IMR-90 (cell line): ENCODE results near the gene AGK. TPM values are rescaled to one million over a fixed set of nuclear protein-coding genes. Genes with fewer than 3 reads are reported as not detected.
A peak's percentile ranks its signal among the peaks of the same experiment; 100 is the strongest.

Experiments used
- ATAC-seq: fragments of 200-7000 bp; cut with Tn5 transposase; 2 replicates; pipeline ENCODE4 v1.9.1; 2020; ENCODE audit warnings: low read depth, mild to moderate bottlenecking, moderate library complexity
- BruUV-seq: library from RNA; stranded (reverse); fragments of 400-500 nt; replicated peaks from 2 replicates; lab custom pipeline; 2021; lab: Mats Ljungman, UMichigan
- CTCF ChIA-PET: fragments of 300-600 bp; formaldehyde crosslinking; extraction: SDS; loops from one replicate; lab custom pipeline; 2021; ENCODE audit warnings: antibody characterized with exemption; lab: Yijun Ruan, JAX
- POLR2A ChIA-PET: fragments of 300-600 bp; sonication (Branson Sonifier 250); formaldehyde crosslinking; loops from one replicate; lab custom pipeline; 2022; ENCODE audit warnings: antibody characterized with exemption; ENCODE audit not compliant: unreplicated experiment; lab: Charles Lee
- DNase-seq: peaks from one replicate; pipeline ENCODE4 v3.0.0; 2013
- H2AFZ ChIP-seq: replicated peaks from 2 replicates; pipeline ENCODE3; 2013; ENCODE audit warnings: low read length, mild to moderate bottlenecking; ENCODE audit not compliant: poor library complexity
- H2AK5ac ChIP-seq: 2 replicates; pipeline ENCODE4 v1.6.1; 2013; ENCODE audit warnings: low read depth, low read length, inconsistent platforms
- H2AK9ac ChIP-seq: replicated peaks from 2 replicates; pipeline ENCODE3; 2013; ENCODE audit warnings: mild to moderate bottlenecking, low read depth, low read length, moderate library complexity; ENCODE audit not compliant: poor library complexity
- H2BK120ac ChIP-seq: 2 replicates; pipeline ENCODE4 v1.6.1; 2013; ENCODE audit warnings: low read depth, low read length, inconsistent platforms
- H2BK15ac ChIP-seq: 3 replicates; pipeline ENCODE4 v1.6.1; 2013; ENCODE audit warnings: low read depth, low read length, inconsistent platforms
- H2BK20ac ChIP-seq: 2 replicates; pipeline ENCODE4 v1.6.1; 2013; ENCODE audit warnings: low read depth, mild to moderate bottlenecking, inconsistent platforms, low read length, moderate library complexity
- H2BK5ac ChIP-seq: 2 replicates; pipeline ENCODE4 v1.6.1; 2013; ENCODE audit warnings: mild to moderate bottlenecking, low read depth, low read length, inconsistent platforms; ENCODE audit not compliant: poor library complexity, severe bottlenecking
- H3K14ac ChIP-seq: replicated peaks from 2 replicates; pipeline ENCODE4 v1.6.1; 2013; ENCODE audit warnings: low read depth, low read length, inconsistent platforms
- H3K18ac ChIP-seq: 2 replicates; pipeline ENCODE4 v1.6.1; 2013; ENCODE audit warnings: low read depth, low read length, control low read depth
- H3K23ac ChIP-seq: 2 replicates; pipeline ENCODE4 v1.6.1; 2013; ENCODE audit warnings: low read depth, low read length, inconsistent platforms
- H3K27ac ChIP-seq: 2 replicates; pipeline ENCODE4 v1.5.1; 2013; ENCODE audit warnings: mild to moderate bottlenecking, control low read depth, low read length; ENCODE audit not compliant: insufficient read depth
- H3K27me3 ChIP-seq: 2 replicates; pipeline ENCODE4 v1.6.1; 2013; ENCODE audit warnings: low read length; ENCODE audit not compliant: control insufficient read depth, insufficient read depth
- H3K36me3 ChIP-seq: 2 replicates; pipeline ENCODE4 v1.6.1; 2013; ENCODE audit warnings: low read length, mixed read lengths; ENCODE audit not compliant: control insufficient read depth, insufficient read depth
- H3K4ac ChIP-seq: 2 replicates; pipeline ENCODE4 v1.6.1; 2013; ENCODE audit warnings: low read depth, low read length, inconsistent platforms
- H3K4me1 ChIP-seq: 2 replicates; pipeline ENCODE4 v1.6.1; 2013; ENCODE audit warnings: low read length, mixed read lengths; ENCODE audit not compliant: control insufficient read depth, insufficient read depth
- H3K4me2 ChIP-seq: 2 replicates; pipeline ENCODE4 v1.6.1; 2013; ENCODE audit warnings: low read depth, mild to moderate bottlenecking, control low read depth, low read length, moderate library complexity
- H3K4me3 ChIP-seq: 2 replicates; pipeline ENCODE4 v1.5.1; 2013; ENCODE audit warnings: low read depth, mild to moderate bottlenecking, control low read depth, low read length, moderate library complexity; ENCODE audit not compliant: insufficient read depth
- H3K56ac ChIP-seq: 2 replicates; pipeline ENCODE4 v1.6.1; 2013; ENCODE audit warnings: low read length, inconsistent platforms; ENCODE audit not compliant: insufficient read depth; ENCODE audit errors: extremely low read depth
- H3K79me1 ChIP-seq, 2 experiments: 2 replicates each; pipeline ENCODE4 v1.6.1; 2013; ENCODE audit warnings: low read length in 2 of 2, inconsistent platforms in 1 of 2, low read depth in 1 of 2
- H3K9ac ChIP-seq: 2 replicates; pipeline ENCODE4 v1.6.1; 2013; ENCODE audit warnings: low read depth, low read length, control low read depth
- H3K9me1 ChIP-seq: 2 replicates; pipeline ENCODE4 v1.6.1; 2013; ENCODE audit warnings: low read length, inconsistent platforms; ENCODE audit not compliant: insufficient read depth
- H3K9me3 ChIP-seq: 2 replicates; pipeline ENCODE4 v1.6.1; 2013; ENCODE audit warnings: low read length; ENCODE audit not compliant: control insufficient read depth, insufficient read depth
- H4K20me1 ChIP-seq: 2 replicates; pipeline ENCODE4 v1.6.1; 2013; ENCODE audit warnings: low read length, inconsistent platforms; ENCODE audit not compliant: insufficient read depth
- H4K5ac ChIP-seq: 2 replicates; pipeline ENCODE4 v1.6.1; 2013; ENCODE audit warnings: mild to moderate bottlenecking, low read depth, low read length, control low read depth
- H4K8ac ChIP-seq, 2 experiments: 2 replicates each; pipeline ENCODE4 v1.6.1; 2013; ENCODE audit warnings: low read depth in 2 of 2, low read length in 2 of 2, control low read depth in 1 of 2, inconsistent platforms in 1 of 2
- H4K91ac ChIP-seq: 2 replicates; pipeline ENCODE4 v1.6.1; 2013; ENCODE audit warnings: low read depth, low read length, inconsistent platforms; ENCODE audit not compliant: insufficient read depth
- FOS ChIP-seq: fragments of 150-350 bp; IDR thresholded peaks from 2 replicates; pipeline ENCODE4 v1.6.1; 2016; ENCODE audit warnings: low read depth, low read length
- MAFK ChIP-seq: IDR thresholded peaks from 2 replicates; pipeline ENCODE4 v1.6.1; 2012; ENCODE audit warnings: low read depth, low read length, improper control_type of control experiment
- MAZ ChIP-seq: IDR thresholded peaks from 2 replicates; pipeline ENCODE4 v1.6.1; 2012; ENCODE audit warnings: low read depth, mild to moderate bottlenecking, low read length, improper control_type of control experiment, moderate library complexity, borderline replicate concordance
- NFE2L2 ChIP-seq: fragments of 150-350 bp; IDR thresholded peaks from 2 replicates; pipeline ENCODE4 v1.6.1; 2016; ENCODE audit warnings: low read depth, mild to moderate bottlenecking, low read length
- POLR2A ChIP-seq: IDR thresholded peaks from 2 replicates; pipeline ENCODE4 v1.6.1; 2012; ENCODE audit warnings: mild to moderate bottlenecking, low read depth, low read length
- RCOR1 ChIP-seq: IDR thresholded peaks from 2 replicates; pipeline ENCODE4 v1.6.1; 2012; ENCODE audit warnings: mild to moderate bottlenecking, low read length, improper control_type of control experiment; ENCODE audit not compliant: insufficient replicate concordance
- WGBS, 2 experiments: methylation state at CpG; one replicate each; pipeline versions ENCODE4 v1.1.5 to v1.1.7; 2013; ENCODE audit warnings: missing lambda C conversion rate in 2 of 2; ENCODE audit not compliant: insufficient read length in 1 of 2; ENCODE audit errors: extremely low coverage in 2 of 2; 5-methylcytosine and 5-hydroxymethylcytosine counted together
- dilution Hi-C: fragments of 300-500 bp; cut with HindIII; formaldehyde crosslinking; loops from one replicate; pipeline ENCODE4 v1.14.3; 2018; ENCODE audit warnings: low sequenced_read_pairs; ENCODE audit not compliant: unreplicated experiment
- in situ Hi-C: fragments of 300-500 bp; cut with MboI; formaldehyde crosslinking; loops from 3 replicates; pipeline ENCODE4 v1.14.3; 2019; ENCODE audit warnings: low sequenced_read_pairs, inconsistent platforms, mixed read lengths
- intact Hi-C: fragments of 100-400 bp; cut with micrococcal nuclease; formaldehyde crosslinking; loops from 2 replicates; pipeline ENCODE4 v1.10.0; 2022
- polyA plus RNA-seq, 3 experiments: library from polyadenylated mRNA; depleted of rRNA; stranded (reverse); fragments of >200 nt; gene quantifications; 2 replicates each; pipeline ENCODE4 v1.2.3, GENCODE V29; 2012; ENCODE audit warnings: low replicate concordance in 1 of 3
- total RNA-seq: library from RNA; depleted of rRNA; stranded (reverse); fragments of >200 nt; gene quantifications from 2 replicates; pipeline ENCODE4 v1.2.3, GENCODE V29; 2012
- TF ChIP-seq, protein P1 (sequence below): conservative IDR thresholded peaks from 2 replicates; pipeline ENCODE4 v1.5.1; 2012; ENCODE audit warnings: mild to moderate bottlenecking, low read depth, low read length, improper control_type of control experiment

AGK gene
- total and polyA plus RNA-seq, 2 of the 4 experiments (the other 2 are of a cell fraction), result 35.5 to 37.3 TPM

- H2AFZ ChIP-seq, result no peak overlapping the region
- H3K36me3 ChIP-seq, result no peaks in the 10 kb centered on the region; the same call in 1 of the 2 replicates
- no peak overlapping the region for H4K5ac ChIP-seq
- no peak overlapping the region for H3K14ac ChIP-seq
- TF ChIP-seq NFE2L2 (peak; percentile 35; the same call in 1 of the 2 replicates), MAFK (no peak), POLR2A (no peak), FOS (peak; percentile 57; the same call in 1 of the 2 replicates), MAZ (no peak), RCOR1 (no peak)
- TF ChIP-seq, protein P1, sequence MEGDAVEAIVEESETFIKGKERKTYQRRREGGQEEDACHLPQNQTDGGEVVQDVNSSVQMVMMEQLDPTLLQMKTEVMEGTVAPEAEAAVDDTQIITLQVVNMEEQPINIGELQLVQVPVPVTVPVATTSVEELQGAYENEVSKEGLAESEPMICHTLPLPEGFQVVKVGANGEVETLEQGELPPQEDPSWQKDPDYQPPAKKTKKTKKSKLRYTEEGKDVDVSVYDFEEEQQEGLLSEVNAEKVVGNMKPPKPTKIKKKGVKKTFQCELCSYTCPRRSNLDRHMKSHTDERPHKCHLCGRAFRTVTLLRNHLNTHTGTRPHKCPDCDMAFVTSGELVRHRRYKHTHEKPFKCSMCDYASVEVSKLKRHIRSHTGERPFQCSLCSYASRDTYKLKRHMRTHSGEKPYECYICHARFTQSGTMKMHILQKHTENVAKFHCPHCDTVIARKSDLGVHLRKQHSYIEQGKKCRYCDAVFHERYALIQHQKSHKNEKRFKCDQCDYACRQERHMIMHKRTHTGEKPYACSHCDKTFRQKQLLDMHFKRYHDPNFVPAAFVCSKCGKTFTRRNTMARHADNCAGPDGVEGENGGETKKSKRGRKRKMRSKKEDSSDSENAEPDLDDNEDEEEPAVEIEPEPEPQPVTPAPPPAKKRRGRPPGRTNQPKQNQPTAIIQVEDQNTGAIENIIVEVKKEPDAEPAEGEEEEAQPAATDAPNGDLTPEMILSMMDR, result no peak
- H2AK9ac ChIP-seq, result no peak overlapping the region
- no peak overlapping the region for H3K4me3 ChIP-seq
- peaks cover 4 to 11% of the 10 kb centered on the region in 2 experiments; a peak in 3 of 4 replicates for H3K79me1 ChIP-seq
- peaks cover 5% of the 10 kb centered on the region for H3K9me1 ChIP-seq
- in situ Hi-C loops, result no loop called here
- H3K4ac ChIP-seq, result no peak overlapping the region
- intact Hi-C loops, result no loop called here
- no peak overlapping the region for H3K4me2 ChIP-seq
- no peak overlapping the region for H2BK5ac ChIP-seq
- no peak overlapping the region for H3K9ac ChIP-seq
- no peak overlapping the region for H2BK15ac ChIP-seq
- H3K9me3 ChIP-seq, result no peaks in the 10 kb centered on the region
- POLR2A ChIA-PET, result no interaction called here
- no peak overlapping the region for H3K18ac ChIP-seq
- H3K27me3 ChIP-seq, result no peaks in the 10 kb centered on the region
- no peak overlapping the region for H3K56ac ChIP-seq
- H4K91ac ChIP-seq, result no peak overlapping the region
- no peak overlapping the region for H3K27ac ChIP-seq
- peak; percentile 99 for ATAC-seq
- dilution Hi-C loops, result no loop called here
- H2BK120ac ChIP-seq, result no peak overlapping the region
- no peak overlapping the region for H2BK20ac ChIP-seq
- CTCF ChIA-PET, result interaction anchor here (0.7 kb wide), 1 partner anchor 26 kb away, joined by 4 read pairs; no protein-coding TSS in a partner anchor
- H3K4me1 ChIP-seq, result 0 out of 2 replicates have a peak, but pooled peaks cover 2% of the 10 kb centered on the region
- no peak overlapping the region for H4K8ac ChIP-seq
- no peak overlapping the region for H2AK5ac ChIP-seq
- WGBS, 2 experiments, result no CpG with 5 or more reads among the region's 2 CpGs
- no peak overlapping the region for H3K23ac ChIP-seq
- no TSS peak for BruUV-seq
- peak; percentile 91 for DNase-seq
- no peaks in the 10 kb centered on the region for H4K20me1 ChIP-seq
Measured at GRCh38 chr7:141593134-141593533, 41.9 kb downstream of the AGK start.
